ENCODE data around the gene MRPL11. TPM values are rescaled to one million over a fixed set of nuclear protein-coding genes. Genes with fewer than 3 reads are reported as not detected.
"Not testable (repeated sequence)": the region's sequence is repeated elsewhere in the genome, so short reads cannot be mapped to it uniquely, and the experiment has no call there.

The MRPL11 gene
- total RNA-seq, 1 experiment from 2014 or later: 107 TPM

DNA sequence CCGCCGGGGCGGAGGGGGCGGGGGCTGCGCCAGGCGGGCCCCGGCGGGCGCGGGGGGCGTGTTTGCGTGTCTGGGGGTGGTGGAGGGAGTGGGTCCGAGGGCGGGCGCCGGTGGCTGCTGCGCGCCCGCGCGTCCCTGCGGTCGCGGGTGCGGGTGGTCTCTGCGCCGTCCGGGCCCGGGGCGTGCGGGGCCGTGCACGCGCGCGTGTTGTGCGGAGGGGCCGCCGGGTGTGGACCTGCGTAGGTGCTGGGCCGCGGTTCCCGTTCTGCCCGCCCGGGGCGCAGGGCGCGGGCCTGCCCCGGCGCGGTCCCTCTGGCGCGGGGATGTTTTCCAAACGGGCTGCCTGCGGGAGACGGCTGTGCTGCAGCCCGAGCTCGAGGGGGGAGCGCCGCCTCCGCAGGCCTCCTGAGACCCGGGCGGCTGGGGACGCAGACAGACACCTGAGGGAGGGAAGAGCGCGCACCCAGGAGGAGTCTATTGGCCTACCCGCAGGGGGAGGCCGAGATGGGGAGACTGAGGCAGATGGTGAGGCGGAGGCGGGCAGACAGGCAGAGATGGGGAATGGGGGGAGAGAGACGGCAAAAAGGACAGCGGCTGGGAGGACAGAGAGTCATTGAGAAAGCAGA is 28.5 kb upstream of the MRPL11 start:
- peak; percentile 21 for DNase-seq (ENCODE audit: low read depth)

GRCh38 chr11:66466225-66467033 is 27.8 kb upstream of the MRPL11 start, which contains the start of gene PELI3:
TSS of gene PELI3 (plus strand) at chr11:66466905. CDS start at chr11:66468129, 1,224 bp downstream.
- DNase-seq (ENCODE audit: low read depth): peak; percentile 90

GRCh38 chr11:66465373-66466224 is 27.0 kb upstream of the MRPL11 start:
- DNase-seq (ENCODE audit: low read depth): no peak

DNA sequence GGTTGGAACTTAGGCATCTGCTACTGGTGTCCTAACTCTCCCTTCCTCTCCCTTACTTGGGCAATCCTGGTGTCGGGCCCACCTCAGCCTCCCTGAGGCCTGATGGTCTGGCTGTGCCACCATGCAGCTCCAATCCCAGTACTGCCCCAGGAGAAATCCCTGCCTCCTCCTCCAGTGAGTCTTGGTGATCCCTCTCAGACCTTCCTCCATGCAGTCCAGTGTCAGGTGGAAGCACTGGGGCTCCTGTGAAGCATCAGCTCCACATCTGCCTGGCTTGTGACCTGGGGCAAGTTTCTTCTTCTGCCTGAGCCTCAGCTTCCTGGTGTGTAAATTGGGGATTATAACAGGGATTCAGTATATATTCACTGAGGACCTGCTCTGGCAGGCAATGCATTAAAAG is 26.3 kb upstream of the MRPL11 start:
- no peak for DNase-seq (ENCODE audit: low read depth)

GRCh38 chr11:66464116-66464515 is 25.5 kb upstream of the MRPL11 start:
- DNase-seq (ENCODE audit: low read depth): not testable (repeated sequence)

GRCh38 chr11:66462911-66463310 is 24.3 kb upstream of the MRPL11 start:
- no peak for DNase-seq (ENCODE audit: low read depth)

DNA sequence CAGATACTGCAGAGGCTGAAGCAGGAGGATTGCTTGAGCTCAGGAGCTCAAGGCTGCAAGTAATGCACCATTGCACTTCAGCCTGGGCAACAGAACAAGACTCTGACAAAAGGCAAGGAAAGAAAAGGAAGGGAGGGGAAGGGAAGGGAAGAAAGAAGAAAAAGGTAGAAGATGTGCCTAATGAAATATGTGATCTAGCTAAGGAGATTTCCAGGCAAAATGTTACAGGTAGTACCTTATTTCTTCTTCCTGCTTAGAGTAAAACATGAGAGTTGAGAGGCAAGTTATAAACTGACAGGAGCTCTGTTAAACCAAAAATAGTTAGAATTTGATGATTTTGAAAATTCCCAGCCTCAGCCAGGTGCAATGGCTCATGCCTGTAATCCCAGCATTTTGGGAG is 23.4 kb upstream of the MRPL11 start:
- no peak for DNase-seq (ENCODE audit: low read depth)

DNA sequence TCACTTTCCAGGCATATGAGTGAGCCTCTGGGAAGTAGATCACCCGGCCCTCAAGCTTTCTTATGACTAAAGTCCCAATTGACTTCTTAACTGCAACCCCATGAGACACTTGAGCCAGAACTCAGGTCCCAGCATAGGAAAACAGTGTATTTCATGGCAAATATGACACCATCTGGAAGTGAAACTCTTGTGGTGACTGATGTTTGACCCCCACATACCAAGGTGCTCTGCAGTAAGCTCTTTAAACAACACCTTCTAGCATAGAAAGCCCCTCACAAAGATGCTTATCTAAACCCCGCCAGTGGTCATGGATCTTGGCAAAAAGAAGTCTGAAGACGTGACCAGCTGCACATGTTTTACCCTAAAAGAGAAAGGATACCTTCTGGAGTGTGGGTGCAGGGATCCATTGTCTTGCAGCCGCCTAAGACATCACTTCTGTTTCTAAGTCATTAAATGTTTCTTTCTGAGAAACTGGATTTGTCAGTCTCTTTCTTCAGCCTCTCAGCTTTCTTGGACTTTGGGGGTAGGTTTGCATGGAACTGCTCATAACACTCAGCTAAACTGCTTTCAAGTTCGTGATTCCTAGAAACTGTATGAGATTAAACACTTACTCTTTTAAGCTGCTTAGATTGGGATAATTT is 20.6 kb upstream of the MRPL11 start:
- DNase-seq (ENCODE audit: low read depth): no peak

DNA sequence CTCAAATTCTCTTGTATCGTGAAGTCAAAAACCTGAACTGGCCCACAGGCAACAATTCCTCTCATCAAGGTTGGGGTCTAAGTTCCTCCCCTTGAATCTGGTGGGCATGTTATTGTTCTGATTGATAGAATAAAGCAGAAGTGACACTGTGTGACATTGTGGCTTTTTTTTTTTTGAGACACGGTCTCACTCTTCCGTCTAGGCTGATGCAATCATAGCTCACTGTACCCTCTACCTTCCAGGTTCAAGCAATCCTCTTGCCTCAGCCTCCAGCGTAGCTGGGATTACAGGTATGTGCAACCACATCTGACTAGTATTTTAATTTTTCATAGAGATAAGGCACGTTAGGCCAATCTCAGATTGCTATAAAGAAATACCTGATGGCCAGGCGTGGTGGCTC is 19.2 kb upstream of the MRPL11 start:
- DNase-seq (ENCODE audit: low read depth): no peak

- DNase-seq (ENCODE audit: low read depth): no peak
Observed at GRCh38 chr11:66454828-66455227, 16.2 kb upstream of the MRPL11 start.

DNA sequence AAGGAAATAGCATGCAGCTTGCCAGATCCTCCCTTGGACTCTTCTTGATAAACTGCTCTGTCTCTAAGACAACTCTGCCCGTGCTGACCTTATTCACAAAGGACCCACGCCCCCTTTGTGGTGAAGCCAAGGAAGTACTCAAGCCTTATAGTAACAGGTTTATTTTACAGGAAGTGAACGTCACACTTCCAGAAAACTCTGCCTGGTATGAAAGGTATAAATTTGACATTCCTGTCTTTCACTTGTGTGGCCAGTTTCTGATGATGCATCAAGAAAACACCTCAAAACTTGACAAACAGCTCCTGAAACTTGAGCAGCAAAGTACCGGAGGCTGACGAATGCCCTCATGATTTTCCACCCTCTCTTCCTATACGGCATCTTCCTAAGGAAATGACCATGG is 15.6 kb upstream of the MRPL11 start:
- peak; percentile 25 for DNase-seq (ENCODE audit: low read depth)

- DNase-seq (ENCODE audit: low read depth): no peak
Observed at GRCh38 chr11:66451663-66452062, 13.0 kb upstream of the MRPL11 start.

GRCh38 chr11:66450560-66450959 is 11.9 kb upstream of the MRPL11 start:
- DNase-seq (ENCODE audit: low read depth): no peak

DNA sequence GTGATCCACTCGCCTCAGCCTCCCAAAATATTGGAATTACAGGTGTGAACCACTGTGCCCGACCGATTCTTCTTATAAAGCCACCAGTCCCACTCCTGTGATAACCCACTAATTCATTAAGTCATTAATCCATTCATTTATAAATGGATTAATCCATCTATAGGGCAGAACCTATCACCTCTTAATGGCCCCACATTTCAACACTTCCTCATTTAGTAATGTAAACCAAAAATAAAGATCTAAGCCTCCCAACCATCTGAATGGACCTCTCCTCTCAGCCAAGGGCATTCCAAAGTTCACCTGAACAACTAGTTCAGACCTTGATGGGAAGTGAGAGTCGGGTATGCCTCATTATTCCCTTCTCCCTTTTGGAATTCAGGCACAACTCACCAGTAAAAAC is 9.9 kb upstream of the MRPL11 start:
- DNase-seq (ENCODE audit: low read depth): no peak

GRCh38 chr11:66447012-66447411 is 8.4 kb upstream of the MRPL11 start:
- no peak for DNase-seq (ENCODE audit: low read depth)

- DNase-seq (ENCODE audit: low read depth): peak; percentile 83
Observed at GRCh38 chr11:66443602-66444001, 5.0 kb upstream of the MRPL11 start.

DNA sequence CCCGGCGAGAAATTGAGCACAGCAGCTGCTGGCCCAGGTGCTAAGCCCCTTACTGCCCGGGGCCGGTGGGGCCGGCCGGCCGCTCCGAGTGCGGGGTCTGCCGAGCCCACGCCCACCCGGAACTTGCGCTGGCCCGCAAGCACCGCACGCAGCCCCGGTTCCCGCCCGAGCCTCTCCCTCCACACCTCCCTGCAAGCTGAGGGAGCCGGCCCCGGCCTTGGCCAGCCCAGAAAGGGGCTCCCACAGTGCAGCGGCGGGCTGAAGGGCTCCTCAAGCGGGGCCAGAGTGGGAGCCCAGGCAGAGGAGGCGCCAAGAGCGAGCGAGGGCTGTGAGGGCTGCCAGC is 2.3 kb upstream of the MRPL11 start:
- not testable (repeated sequence) for DNase-seq (ENCODE audit: low read depth)

GRCh38 chr11:66440101-66440939 is 1.7 kb upstream of the MRPL11 start:
- DNase-seq (ENCODE audit: low read depth): not testable (repeated sequence)

- DNase-seq (ENCODE audit: low read depth): no peak
Observed at GRCh38 chr11:66437979-66438503, 607 bp downstream of the MRPL11 start.

GRCh38 chr11:66432597-66432996 is 6.1 kb downstream of the MRPL11 start:
- DNase-seq (ENCODE audit: low read depth): no peak

GRCh38 chr11:66431871-66432329 is 6.7 kb downstream of the MRPL11 start:
- not testable (repeated sequence) for DNase-seq (ENCODE audit: low read depth)
